Fibroblast of lung (primary cell): Measurements from ENCODE around the gene LRRC39. TPM values are rescaled to one million over a fixed set of nuclear protein-coding genes. Genes with fewer than 3 reads are reported as not detected.
"Not testable (repeated sequence)": the region's sequence is repeated elsewhere in the genome, so short reads cannot be mapped to it uniquely, and the experiment has no call there.

Experiments
- DNase-seq, 2 donors: peaks; one replicate each; pipeline versions ENCODE4 v3.0.0 to v3.0.0-alpha.2; 2010; ENCODE audit warnings: low read depth in 2 of 2
- H2AFZ ChIP-seq: 2 replicates; pipeline ENCODE4 v1.5.1; 2012; ENCODE audit warnings: low read length, control low read depth, inconsistent platforms
- H3K27ac ChIP-seq: 2 replicates; pipeline ENCODE4 v1.5.1; 2011; ENCODE audit warnings: low read length, control low read depth; ENCODE audit not compliant: insufficient read depth
- H3K27me3 ChIP-seq: 2 replicates; pipeline ENCODE4 v1.5.1; 2011; ENCODE audit warnings: mild to moderate bottlenecking, low read length; ENCODE audit not compliant: control insufficient read depth, insufficient read depth
- H3K36me3 ChIP-seq: 2 replicates; pipeline ENCODE4 v1.5.1; 2011; ENCODE audit warnings: low read length; ENCODE audit not compliant: control insufficient read depth, insufficient read depth
- H3K4me1 ChIP-seq: 2 replicates; pipeline ENCODE4 v1.5.1; 2011; ENCODE audit warnings: low read length; ENCODE audit not compliant: control insufficient read depth, insufficient read depth; ENCODE audit errors: extremely low read depth
- H3K4me2 ChIP-seq: 2 replicates; pipeline ENCODE4 v1.5.1; 2011; ENCODE audit warnings: low read length, control low read depth; ENCODE audit not compliant: insufficient read depth; ENCODE audit errors: extremely low read depth
- H3K4me3 ChIP-seq, 4 experiments: fragments of 200-600 bp in 1 of 4; sonication (generic) in 1 of 4; replicated peaks in 1 of 4; 2 replicates each; pipeline ENCODE4 v1.5.1; 2011 to 2016; ENCODE audit warnings: low read length in 4 of 4, low read depth in 3 of 4, mild to moderate bottlenecking in 3 of 4, control low read depth in 2 of 4, inconsistent platforms in 1 of 4, mixed read lengths in 1 of 4; ENCODE audit not compliant: insufficient read depth in 1 of 4; ENCODE audit errors: control extremely low read depth in 1 of 4
- H3K79me2 ChIP-seq: 2 replicates; pipeline ENCODE4 v1.5.1; 2012; ENCODE audit warnings: mild to moderate bottlenecking, low read length, inconsistent platforms; ENCODE audit not compliant: control insufficient read depth, insufficient read depth
- H3K9ac ChIP-seq: 2 replicates; pipeline ENCODE4 v1.5.1; 2011; ENCODE audit warnings: mild to moderate bottlenecking, low read length, control low read depth; ENCODE audit not compliant: insufficient read depth
- H3K9me3 ChIP-seq: 2 replicates; pipeline ENCODE4 v1.5.1; 2012; ENCODE audit warnings: low read depth, low read length; ENCODE audit not compliant: control insufficient read depth, insufficient read depth
- H4K20me1 ChIP-seq: 2 replicates; pipeline ENCODE4 v1.5.1; 2011; ENCODE audit warnings: low read length; ENCODE audit not compliant: control insufficient read depth, insufficient read depth; ENCODE audit errors: extremely low read depth
- EZH2 ChIP-seq: IDR thresholded peaks from 2 replicates; pipeline ENCODE4 v1.5.1; 2012; ENCODE audit warnings: low read length, control low read depth, mild to moderate bottlenecking; ENCODE audit errors: missing control alignments
- polyA plus RNA-seq, 2 donors: library from polyadenylated mRNA; depleted of rRNA in 1 of 2; stranded (reverse) in 1 of 2; unstranded in 1 of 2; fragments of >200 nt; gene quantifications; 2 replicates each; pipeline ENCODE4 v1.2.1, GENCODE V29; 2011 to 2012; ENCODE audit warnings: missing spikeins in 1 of 2
- total RNA-seq: library from RNA; depleted of rRNA; stranded (reverse); fragments of >200 nt; gene quantifications from 2 replicates; pipeline ENCODE4 v1.2.1, GENCODE V29; 2014
- TF ChIP-seq, protein P1 (sequence below), 2 donors: IDR thresholded peaks in 1 of 2; conservative IDR thresholded peaks in 1 of 2; 1 replicate in 1 of 2; 2 replicates in 1 of 2; pipeline ENCODE4 v1.5.1; 2011 to 2012; ENCODE audit warnings: low read length in 2 of 2, control low read depth in 1 of 2, inconsistent platforms in 1 of 2, low read depth in 1 of 2, mild to moderate bottlenecking in 1 of 2

The LRRC39 gene
- total and polyA plus RNA-seq, 2 donors (not counting 1 experiment from before 2014, with no cell fraction given) = 0.50 to 0.64 TPM

- H3K9me3 ChIP-seq, H3K9ac ChIP-seq, H4K20me1 ChIP-seq, H3K27ac ChIP-seq, H3K36me3 ChIP-seq, H3K4me3 ChIP-seq, DNase-seq, H3K4me2 ChIP-seq, H2AFZ ChIP-seq, H3K4me1 ChIP-seq, H3K79me2 ChIP-seq, H3K27me3 ChIP-seq: not testable (repeated sequence)
Measured at GRCh38 chr1:100200060-100200459, 22.0 kb upstream of the LRRC39 start.

DNA sequence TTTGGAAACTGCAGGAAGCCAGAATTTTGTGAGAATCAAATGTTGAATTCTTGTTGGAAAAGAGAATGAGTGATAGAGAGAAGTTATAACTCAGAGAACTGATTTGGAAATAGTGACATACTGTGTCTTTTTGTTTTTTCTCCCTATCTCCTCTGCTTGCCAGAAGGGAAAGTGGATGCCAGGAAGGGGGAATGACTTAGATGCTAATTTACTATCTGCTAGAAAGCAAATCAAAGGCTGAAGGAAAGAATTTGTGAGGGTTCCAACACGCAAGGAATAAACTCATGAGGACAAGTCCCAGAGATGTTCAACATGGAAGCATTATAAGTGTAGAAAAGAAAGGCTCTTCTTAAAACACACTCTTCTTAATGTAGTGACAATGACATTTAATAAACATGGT, 20.5 kb upstream of the LRRC39 start:
- Histone ChIP-seq H3K79me2 (no peaks in the 10 kb centered on the region), H3K9ac (no peak overlapping the region), H3K4me1 (no peaks in the 10 kb centered on the region), H4K20me1 (no peaks in the 10 kb centered on the region), H3K27ac (no peak overlapping the region), H3K36me3 (no peaks in the 10 kb centered on the region), H2AFZ (no peak overlapping the region), H3K27me3 (no peaks in the 10 kb centered on the region), H3K4me3 (no peak overlapping the region), H3K4me2 (no peak overlapping the region), H3K9me3 (no peaks in the 10 kb centered on the region)
- DNase-seq = no peak
- TF ChIP-seq, protein P1, sequence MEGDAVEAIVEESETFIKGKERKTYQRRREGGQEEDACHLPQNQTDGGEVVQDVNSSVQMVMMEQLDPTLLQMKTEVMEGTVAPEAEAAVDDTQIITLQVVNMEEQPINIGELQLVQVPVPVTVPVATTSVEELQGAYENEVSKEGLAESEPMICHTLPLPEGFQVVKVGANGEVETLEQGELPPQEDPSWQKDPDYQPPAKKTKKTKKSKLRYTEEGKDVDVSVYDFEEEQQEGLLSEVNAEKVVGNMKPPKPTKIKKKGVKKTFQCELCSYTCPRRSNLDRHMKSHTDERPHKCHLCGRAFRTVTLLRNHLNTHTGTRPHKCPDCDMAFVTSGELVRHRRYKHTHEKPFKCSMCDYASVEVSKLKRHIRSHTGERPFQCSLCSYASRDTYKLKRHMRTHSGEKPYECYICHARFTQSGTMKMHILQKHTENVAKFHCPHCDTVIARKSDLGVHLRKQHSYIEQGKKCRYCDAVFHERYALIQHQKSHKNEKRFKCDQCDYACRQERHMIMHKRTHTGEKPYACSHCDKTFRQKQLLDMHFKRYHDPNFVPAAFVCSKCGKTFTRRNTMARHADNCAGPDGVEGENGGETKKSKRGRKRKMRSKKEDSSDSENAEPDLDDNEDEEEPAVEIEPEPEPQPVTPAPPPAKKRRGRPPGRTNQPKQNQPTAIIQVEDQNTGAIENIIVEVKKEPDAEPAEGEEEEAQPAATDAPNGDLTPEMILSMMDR (conservative IDR thresholded peaks at IDR 0.05 in 1 of 2, IDR thresholded peaks at IDR 0.05 in 1 of 2; ENCODE audit: low read depth in 1 of 2, low read length in 2 of 2) = no peak
- TF ChIP-seq EZH2 = no peak

GRCh38 chr1:100188617-100189016, 10.6 kb upstream of the LRRC39 start:
- H3K9ac ChIP-seq = no peak overlapping the region
- no peaks in the 10 kb centered on the region for H3K79me2 ChIP-seq
- TF ChIP-seq, protein P1 (conservative IDR thresholded peaks at IDR 0.05 in 1 of 2, IDR thresholded peaks at IDR 0.05 in 1 of 2; ENCODE audit: low read depth in 1 of 2, low read length in 2 of 2) = no peak
- TF ChIP-seq EZH2 = no peak
- no peaks in the 10 kb centered on the region for H3K9me3 ChIP-seq
- DNase-seq = peak; percentile 81 to 96
- no peaks in the 10 kb centered on the region for H3K4me1 ChIP-seq
- no peaks in the 10 kb centered on the region for H3K36me3 ChIP-seq
- no peak overlapping the region for H3K27ac ChIP-seq
- H3K27me3 ChIP-seq = no peaks in the 10 kb centered on the region
- H2AFZ ChIP-seq = no peak overlapping the region
- no peak overlapping the region for H3K4me3 ChIP-seq
- no peak overlapping the region for H3K4me2 ChIP-seq
- no peaks in the 10 kb centered on the region for H4K20me1 ChIP-seq
